Urinary bladder (tissue), 4 donors: ENCODE results near the gene HPRT1. TPM values are rescaled to one million over a fixed set of nuclear protein-coding genes. Genes with fewer than 3 reads are reported as not detected.

Experiments
- DNase-seq: peaks from one replicate; pipeline ENCODE4 v3.0.0-alpha.2; 2015; ENCODE audit errors: extremely low spot score
- H3K27ac ChIP-seq: one replicate; pipeline ENCODE4 v1.5.1; 2013; ENCODE audit warnings: low read depth, mild to moderate bottlenecking, moderate library complexity
- H3K36me3 ChIP-seq: one replicate; pipeline ENCODE4 v1.6.1; 2013; ENCODE audit warnings: mild to moderate bottlenecking, moderate library complexity; ENCODE audit not compliant: insufficient read depth
- H3K4me1 ChIP-seq: one replicate; pipeline ENCODE4 v1.6.1; 2013; ENCODE audit warnings: mild to moderate bottlenecking, moderate library complexity; ENCODE audit not compliant: insufficient read depth
- H3K4me3 ChIP-seq: one replicate; pipeline ENCODE4 v1.5.1; 2013; ENCODE audit warnings: low read depth, low read length
- WGBS: extraction: QIAGEN DNeasy Blood & Tissue Kit; methylation state at CpG from one replicate; pipeline ENCODE4 v1.1.7; 2013; 5-methylcytosine and 5-hydroxymethylcytosine counted together
- polyA plus RNA-seq: library from polyadenylated mRNA; stranded (reverse); fragments of 200-250 nt; gene quantifications from one replicate; pipeline ENCODE4 v1.2.3, GENCODE V29; 2013
- small RNA-seq: library from RNA; depleted of rRNA; stranded (forward); fragments of <200 nt; gene quantifications from one replicate; pipeline ENCODE3, GENCODE V24; 2014
- total RNA-seq: library from RNA; depleted of rRNA; stranded (reverse); fragments of >200 nt; gene quantifications from one replicate; pipeline ENCODE4 v1.2.3, GENCODE V29; 2014
- donor health status: healthy with polysubstance abuse.
- donor health status: healthy.

Gene HPRT1
- total and polyA plus RNA-seq, 2 donors = 19.4 to 21.9 TPM

DNA sequence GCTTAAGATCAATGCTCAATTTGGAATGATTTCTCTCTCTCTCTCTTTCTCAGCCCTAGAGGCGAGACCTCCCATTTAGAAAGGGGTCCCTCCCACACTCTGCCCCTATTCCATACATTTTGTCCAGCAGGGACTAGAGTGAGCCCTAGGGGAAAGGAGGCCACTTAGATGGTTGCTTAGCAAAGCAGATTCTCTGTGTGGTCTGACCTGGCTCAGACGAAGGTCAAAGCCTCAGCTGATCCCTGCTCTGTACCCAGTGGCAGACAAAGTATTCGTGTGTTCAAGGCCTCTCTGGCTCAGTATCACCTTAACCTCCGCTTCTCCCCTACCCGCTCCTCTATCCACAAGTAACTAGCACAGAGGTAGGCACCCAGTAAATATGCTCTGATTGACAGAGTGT is 78.4 kb downstream of the HPRT1 start:
- Histone ChIP-seq H3K4me1 (no peaks in the 10 kb centered on the region), H3K36me3 (no peaks in the 10 kb centered on the region), H3K4me3 (no peak overlapping the region), H3K27ac (no peak overlapping the region)
- DNase-seq = no peak
- WGBS = 81% methylated on average over 5 of the region's 5 CpGs

DNA sequence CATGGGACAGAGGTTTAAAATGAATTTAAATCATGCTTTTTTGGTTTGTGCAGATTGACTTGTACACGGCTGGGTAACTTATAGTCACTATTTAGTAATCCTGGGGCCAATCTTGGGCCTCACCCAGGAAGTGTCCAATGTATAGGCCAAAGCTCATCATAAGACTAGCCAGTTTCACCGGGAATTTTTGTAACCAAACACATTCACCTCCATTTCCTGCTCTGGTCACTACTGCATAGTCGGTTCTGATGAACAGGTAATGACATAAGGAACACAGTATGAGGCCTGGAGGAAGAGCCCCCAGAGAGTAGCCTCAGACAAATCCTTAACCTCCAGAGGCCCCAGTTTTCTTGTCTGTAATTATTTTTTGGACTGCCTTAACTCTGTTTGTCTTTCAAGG is 81.9 kb downstream of the HPRT1 start:
- no peaks in the 10 kb centered on the region for H3K36me3 ChIP-seq
- WGBS = 57% methylated on average over 3 of the region's 3 CpGs
- no peak overlapping the region for H3K4me3 ChIP-seq
- no peaks in the 10 kb centered on the region for H3K4me1 ChIP-seq
- no peak for DNase-seq
- no peak overlapping the region for H3K27ac ChIP-seq

DNA sequence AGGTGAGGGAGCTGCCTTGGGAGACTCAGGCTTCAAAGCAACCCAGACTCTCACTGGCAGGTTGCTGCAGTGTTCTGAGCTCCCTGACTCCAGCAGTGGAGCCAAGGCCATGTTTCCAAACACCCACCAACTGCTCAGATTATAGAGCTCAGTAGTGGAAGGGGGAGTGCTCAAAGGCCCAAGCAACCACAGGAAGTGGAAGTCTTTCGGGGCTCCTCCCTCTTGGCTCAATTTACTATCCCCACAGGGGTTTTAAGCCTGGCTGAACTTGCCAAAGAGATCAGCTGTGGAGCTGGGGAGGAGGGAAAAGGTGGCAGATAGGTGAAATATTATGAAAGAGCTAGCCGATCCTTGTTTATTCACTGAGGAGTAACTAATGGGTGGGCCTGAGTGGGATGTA is 82.5 kb downstream of the HPRT1 start:
- DNase-seq = no peak
- no peaks in the 10 kb centered on the region for H3K36me3 ChIP-seq
- no peak overlapping the region for H3K4me3 ChIP-seq
- H3K27ac ChIP-seq = no peak overlapping the region
- WGBS = 8% methylated on average over 2 of the region's 2 CpGs
- no peaks in the 10 kb centered on the region for H3K4me1 ChIP-seq

DNA sequence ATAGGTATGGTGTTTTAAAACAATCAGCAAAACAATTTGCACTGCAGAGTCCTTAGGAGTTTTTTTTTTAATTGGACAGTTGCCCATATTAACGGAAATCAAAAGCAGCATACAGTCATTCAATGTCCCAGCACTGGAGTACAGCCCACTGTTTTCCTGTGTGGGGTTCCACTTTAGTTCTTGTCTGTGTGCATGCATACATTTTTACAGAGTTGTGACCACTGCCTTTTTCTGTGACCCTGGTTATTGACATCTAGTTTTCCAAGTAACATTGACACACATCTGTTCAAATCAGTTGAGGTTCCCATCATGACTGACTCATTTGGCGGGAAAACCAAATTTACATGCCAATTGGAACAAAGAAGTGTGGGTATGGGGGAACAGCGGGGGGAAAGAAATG is 83.3 kb downstream of the HPRT1 start:
- 50% methylated on average over 3 of the region's 3 CpGs for WGBS
- no peaks in the 10 kb centered on the region for H3K36me3 ChIP-seq
- DNase-seq = no peak

DNA sequence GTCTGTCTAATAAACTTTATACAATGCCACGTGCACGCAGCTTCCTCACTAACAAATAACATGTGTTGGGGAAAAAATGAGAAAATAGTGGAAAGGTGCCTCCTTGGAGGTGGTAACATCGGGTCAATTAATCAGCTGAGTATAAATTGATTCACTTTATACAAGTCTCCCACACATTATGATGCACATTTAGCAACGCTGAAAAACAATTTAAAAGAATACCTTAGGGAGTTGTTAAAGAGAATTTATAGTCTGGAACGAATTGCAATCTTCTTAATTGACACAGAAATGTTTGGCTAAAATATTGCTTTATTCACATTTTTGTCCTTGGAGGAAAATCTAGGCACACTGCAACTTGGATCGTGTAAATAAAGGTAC is 84.2 kb downstream of the HPRT1 start:
- no peak overlapping the region for H3K4me3 ChIP-seq
- 28% methylated on average over 6 of the region's 6 CpGs for WGBS
- H3K27ac ChIP-seq = no peak overlapping the region
- no peaks in the 10 kb centered on the region for H3K36me3 ChIP-seq
- no peak for DNase-seq
- H3K4me1 ChIP-seq = no peaks in the 10 kb centered on the region

More for the DNA sequence above, 83.3 kb downstream of the HPRT1 start:
- Histone ChIP-seq H3K27ac (no peak overlapping the region), H3K4me3 (no peak overlapping the region), H3K4me1 (no peaks in the 10 kb centered on the region)

DNA sequence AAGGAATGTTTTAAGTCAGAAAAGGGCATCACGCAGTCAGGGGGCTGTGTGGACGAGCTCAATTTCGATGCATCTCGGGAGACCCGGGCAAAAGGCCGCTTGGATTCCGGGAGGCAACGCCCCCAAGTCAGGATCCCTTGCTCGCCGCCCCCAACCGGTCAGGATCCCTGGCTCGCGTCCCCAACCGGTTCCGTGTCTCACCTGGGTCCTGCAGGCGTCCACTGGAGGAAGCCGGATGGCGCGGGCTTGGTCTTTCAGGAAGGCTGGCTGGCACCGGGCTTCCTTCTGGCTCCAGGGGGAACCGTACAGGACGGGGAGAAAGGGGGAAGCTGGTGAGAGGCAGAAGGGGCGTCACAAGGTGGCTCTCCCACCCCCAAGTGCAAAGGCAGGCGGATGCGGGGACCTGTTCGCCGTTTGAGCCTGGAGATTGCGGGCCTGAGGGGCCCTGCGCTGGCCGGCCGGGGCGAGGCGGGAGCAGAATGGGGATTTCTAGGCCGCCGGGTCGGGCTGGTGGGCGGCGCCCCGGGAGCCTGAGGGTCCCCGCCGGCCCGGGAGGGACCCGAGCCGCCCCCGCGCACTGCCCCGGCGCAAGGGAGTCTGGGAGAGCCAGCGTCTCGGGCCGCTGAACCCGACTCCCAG is 84.7 kb downstream of the HPRT1 start:
- H3K4me3 ChIP-seq = peak overlapping the region; percentile 23
- 4% methylated on average over 52 of the region's 52 CpGs for whole genome bisulfite sequencing
- no peaks in the 10 kb centered on the region for H3K36me3 ChIP-seq
- no peak for DNase-seq
- no peaks in the 10 kb centered on the region for H3K4me1 ChIP-seq
- H3K27ac ChIP-seq = no peak overlapping the region

DNA sequence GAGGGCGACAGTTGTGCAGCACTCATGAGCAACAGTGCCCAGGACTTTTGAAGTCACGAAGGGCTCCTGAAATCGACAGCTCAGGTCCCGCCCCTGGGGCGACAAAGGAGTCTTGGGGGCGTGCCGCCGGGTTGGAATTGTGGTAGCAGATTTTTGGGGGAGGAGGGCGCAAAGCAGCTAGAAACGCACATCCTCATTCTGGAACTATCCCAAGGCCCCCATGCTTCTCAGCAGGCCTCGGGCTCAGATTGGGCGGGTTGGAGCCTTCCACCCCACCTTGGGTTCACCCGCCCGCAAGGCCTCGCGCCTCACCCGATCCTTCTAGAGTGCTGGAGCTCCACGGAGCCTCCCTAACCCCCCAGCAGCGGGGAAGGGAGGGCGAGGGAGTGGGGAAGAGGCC is 85.5 kb downstream of the HPRT1 start:
- Histone ChIP-seq H3K27ac (no peak overlapping the region), H3K36me3 (no peaks in the 10 kb centered on the region), H3K4me3 (no peak overlapping the region), H3K4me1 (no peaks in the 10 kb centered on the region)
- 44% methylated on average over 20 of the region's 20 CpGs for WGBS
- no peak for DNase-seq

DNA sequence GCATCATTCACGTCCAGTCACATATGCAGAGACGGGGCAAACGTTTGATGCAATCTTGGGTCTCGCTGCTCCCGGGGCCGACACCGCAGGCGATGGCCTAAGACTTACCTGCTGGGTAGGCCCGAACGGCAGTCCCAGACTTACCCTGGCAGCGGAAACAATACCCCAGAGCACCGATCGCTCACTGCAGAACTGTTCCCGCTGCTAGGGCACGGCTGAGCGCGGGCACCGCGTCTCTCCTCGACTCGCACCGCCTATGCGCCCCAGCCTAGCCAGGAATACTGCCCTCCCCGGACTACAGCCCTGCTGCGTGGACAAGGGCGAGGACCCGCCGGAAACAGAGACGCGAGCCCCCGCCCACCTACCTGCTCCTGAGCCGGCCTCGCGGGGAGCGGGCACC is 86.2 kb downstream of the HPRT1 start:
- Histone ChIP-seq H3K27ac (no peak overlapping the region), H3K36me3 (no peaks in the 10 kb centered on the region), H3K4me3 (no peak overlapping the region), H3K4me1 (no peaks in the 10 kb centered on the region)
- DNase-seq = no peak
- WGBS = 34% methylated on average over 35 of the region's 35 CpGs

DNA sequence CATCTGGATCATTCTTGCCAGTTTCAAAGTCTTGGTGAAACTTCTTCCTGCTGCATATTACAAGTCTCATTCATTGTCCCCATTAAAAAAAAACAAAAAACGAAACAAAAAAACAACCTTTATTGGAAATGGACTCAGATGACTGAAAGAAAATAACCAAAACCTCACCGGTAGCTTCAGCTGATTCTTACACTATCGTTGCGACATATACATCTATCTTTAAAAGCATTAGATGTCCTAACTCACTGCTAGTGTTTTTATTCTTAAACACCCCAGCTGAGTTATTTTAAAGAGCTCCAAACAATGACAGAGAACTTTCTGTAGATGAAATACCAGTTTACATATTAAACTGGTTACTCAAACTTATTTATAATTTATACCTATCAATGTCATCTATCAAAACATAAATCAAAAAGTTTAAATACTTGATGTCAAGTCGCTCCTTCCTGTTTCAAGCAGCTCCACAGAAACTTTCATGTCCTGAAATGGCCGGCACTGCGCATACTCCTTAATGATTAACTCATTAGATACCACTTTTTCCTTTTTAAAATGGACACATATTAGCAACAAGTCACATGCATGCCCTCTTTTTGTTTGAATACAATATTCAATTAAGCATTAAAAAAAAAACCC is 87.2 kb downstream of the HPRT1 start:
- Histone ChIP-seq H3K27ac (no peak overlapping the region), H3K4me1 (no peaks in the 10 kb centered on the region), H3K4me3 (no peak overlapping the region), H3K36me3 (no peaks in the 10 kb centered on the region)
- 18% methylated on average over 7 of the region's 7 CpGs for WGBS
- no peak for DNase-seq

DNA sequence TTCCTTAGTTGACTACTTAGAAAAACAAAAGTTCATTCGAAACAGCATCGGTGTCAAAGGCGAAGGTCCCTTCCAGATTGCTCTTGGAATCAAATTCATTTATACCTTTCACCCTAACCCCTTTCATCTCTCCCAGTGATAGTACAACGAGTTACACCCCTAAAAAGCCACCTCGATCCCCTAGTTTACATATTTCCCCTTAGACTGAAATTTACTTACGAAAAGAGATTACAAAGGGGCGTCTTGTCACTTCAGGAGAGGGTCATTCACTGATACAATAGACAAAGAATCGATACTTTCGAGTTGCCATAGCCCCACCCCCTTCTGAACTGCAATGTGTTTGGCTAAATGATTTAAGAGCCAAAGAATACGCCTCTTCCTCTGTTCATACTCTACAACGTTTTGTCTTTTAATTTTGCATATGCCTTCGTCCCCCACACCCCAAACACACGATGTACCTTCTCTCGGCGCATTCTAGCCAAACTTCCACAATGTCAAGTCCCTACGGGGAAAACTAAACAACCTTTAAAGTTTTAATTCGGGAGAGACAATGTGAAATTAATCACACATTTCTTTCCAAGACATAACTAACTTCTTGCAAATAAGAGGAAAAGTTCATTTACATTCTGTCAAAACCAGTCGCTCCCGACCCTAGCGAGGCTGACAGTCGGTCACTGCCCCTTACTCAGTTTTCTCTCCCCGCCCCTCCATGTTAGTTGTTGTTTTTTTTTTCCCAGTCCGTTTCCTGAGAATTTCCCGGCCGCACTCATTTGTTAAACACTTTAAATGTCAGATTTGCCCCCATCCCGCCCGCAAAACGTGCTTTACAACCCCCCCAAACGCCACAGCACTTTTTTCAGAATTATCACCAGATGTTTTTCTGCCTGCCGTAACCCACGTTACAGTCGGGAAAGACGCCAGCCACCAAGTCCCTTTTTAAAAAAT is 88.6 kb downstream of the HPRT1 start:
- no peak for DNase-seq
- H3K4me3 ChIP-seq = peak overlapping the region; percentile 51
- H3K36me3 ChIP-seq = no peaks in the 10 kb centered on the region
- H3K4me1 ChIP-seq = no peaks in the 10 kb centered on the region
- WGBS = under 1% methylated on average over 33 of the region's 33 CpGs
- no peak overlapping the region for H3K27ac ChIP-seq

Small RNA genes lying within 50 kb of the gene (small RNA-seq; reads per million reads assigned to genes)
- not detected for gene AC004383.1
- 1.1 reads per million, percentile 77 among the genes with 10 or more reads in this experiment for gene MIR450A1
- gene MIR450A2 = 3.0 reads per million, percentile 90 among the genes with 10 or more reads in this experiment
- gene MIR450B = 553 reads per million, percentile 98 among the genes with 10 or more reads in this experiment
- gene MIR503 = 39.6 reads per million, percentile 96 among the genes with 10 or more reads in this experiment
- 179 reads per million, percentile 98 among the genes with 10 or more reads in this experiment for gene MIR542

Other genes with a start within 250 kb of the HPRT1 start
- 1.3 TPM for gene CCDC160, start 223.0 kb upstream of the HPRT1 start, total RNA-seq
- gene CCDC160, start 223.0 kb upstream of the HPRT1 start, polyA plus RNA-seq = 0.20 TPM
- gene PHF6, start 86.9 kb upstream of the HPRT1 start, total RNA-seq = 46.5 TPM
- gene PHF6, start 86.9 kb upstream of the HPRT1 start, polyA plus RNA-seq = 7.1 TPM
- gene PLAC1, start 198.3 kb downstream of the HPRT1 start, total RNA-seq = 14.5 TPM
- 0.23 TPM for gene PLAC1, start 198.3 kb downstream of the HPRT1 start, polyA plus RNA-seq